Lower leg skin (tissue), 3 donors: Measurements from ENCODE around the gene INTS6L.

ENCODE experiments used
- POLR2A ChIP-seq, 2 donors: fragments of 450-650 bp; IDR thresholded peaks; one replicate each; pipeline ENCODE4 v1.6.1; 2016 to 2017; ENCODE audit warnings: antibody characterized with exemption in 2 of 2, mild to moderate bottlenecking in 1 of 2, moderate library complexity in 1 of 2
- TF ChIP-seq, protein P1 (sequence below), 3 donors: fragments of 450-650 bp; IDR thresholded peaks; one replicate each; pipeline ENCODE4 v1.5.1; 2016; ENCODE audit warnings: antibody characterized with exemption in 3 of 3, mild to moderate bottlenecking in 3 of 3, moderate library complexity in 2 of 3

DNA sequence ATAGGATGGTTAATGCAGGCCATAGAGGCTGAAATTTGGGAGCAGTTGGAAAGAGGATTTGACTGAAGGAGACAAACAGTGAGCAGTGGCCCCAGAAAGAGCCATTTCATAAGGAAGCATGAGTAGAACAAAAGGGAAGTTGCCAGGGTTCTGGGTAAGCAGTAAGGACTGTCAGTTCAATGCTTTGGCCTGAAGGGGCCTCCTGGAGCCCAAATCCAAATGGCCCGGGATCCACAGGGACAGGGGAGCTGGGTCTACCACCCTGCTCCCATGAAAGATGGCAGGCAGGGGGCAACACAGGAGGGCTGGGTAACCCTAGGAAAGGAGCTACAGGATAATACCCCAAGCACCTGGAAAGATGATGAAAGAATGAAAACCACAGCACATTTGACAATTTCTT is 4.1 kb upstream of the INTS6L start:
- TF ChIP-seq, protein P1, sequence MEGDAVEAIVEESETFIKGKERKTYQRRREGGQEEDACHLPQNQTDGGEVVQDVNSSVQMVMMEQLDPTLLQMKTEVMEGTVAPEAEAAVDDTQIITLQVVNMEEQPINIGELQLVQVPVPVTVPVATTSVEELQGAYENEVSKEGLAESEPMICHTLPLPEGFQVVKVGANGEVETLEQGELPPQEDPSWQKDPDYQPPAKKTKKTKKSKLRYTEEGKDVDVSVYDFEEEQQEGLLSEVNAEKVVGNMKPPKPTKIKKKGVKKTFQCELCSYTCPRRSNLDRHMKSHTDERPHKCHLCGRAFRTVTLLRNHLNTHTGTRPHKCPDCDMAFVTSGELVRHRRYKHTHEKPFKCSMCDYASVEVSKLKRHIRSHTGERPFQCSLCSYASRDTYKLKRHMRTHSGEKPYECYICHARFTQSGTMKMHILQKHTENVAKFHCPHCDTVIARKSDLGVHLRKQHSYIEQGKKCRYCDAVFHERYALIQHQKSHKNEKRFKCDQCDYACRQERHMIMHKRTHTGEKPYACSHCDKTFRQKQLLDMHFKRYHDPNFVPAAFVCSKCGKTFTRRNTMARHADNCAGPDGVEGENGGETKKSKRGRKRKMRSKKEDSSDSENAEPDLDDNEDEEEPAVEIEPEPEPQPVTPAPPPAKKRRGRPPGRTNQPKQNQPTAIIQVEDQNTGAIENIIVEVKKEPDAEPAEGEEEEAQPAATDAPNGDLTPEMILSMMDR (IDR thresholded peaks at IDR 0.05), result no peak
- TF ChIP-seq POLR2A (IDR thresholded peaks at IDR 0.05), result no peak
